GM19452 (cell line): Measurements from ENCODE around the gene FHOD3.
"Not testable (repeated sequence)": the region's sequence is repeated elsewhere in the genome, so short reads cannot be mapped to it uniquely, and the experiment has no call there.

Source experiments
- ATAC-seq: cut with Tn5 transposase; IDR thresholded peaks from one replicate; pipeline ENCODE4 v1.9.1; 2021; ENCODE audit not compliant: unreplicated experiment

The FHOD3 gene

GRCh38 chr18:36348331-36348730 is 50.8 kb downstream of the FHOD3 start:
- no peak for ATAC-seq

GRCh38 chr18:36348971-36349417 is 51.5 kb downstream of the FHOD3 start:
- no peak for ATAC-seq

DNA sequence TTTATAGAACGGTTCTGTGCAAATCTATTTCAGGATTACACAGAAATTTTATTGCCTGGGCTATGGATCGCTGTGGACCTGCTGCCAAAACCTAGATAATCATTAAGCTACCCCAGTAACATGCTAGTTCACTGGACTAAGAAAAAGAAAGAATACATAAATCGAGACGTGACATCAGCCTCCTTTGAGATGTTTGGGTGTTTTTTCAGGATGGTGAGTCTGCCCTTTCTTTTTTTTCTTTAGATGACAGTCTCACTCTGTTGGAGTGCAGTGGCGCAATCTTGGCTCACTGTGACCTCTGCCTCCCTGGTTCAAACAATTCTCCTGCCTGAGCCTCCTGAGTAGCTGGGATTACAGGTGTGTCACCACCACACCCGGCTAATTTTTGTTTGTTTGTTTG is 52.0 kb downstream of the FHOD3 start:
- no peak for ATAC-seq

DNA sequence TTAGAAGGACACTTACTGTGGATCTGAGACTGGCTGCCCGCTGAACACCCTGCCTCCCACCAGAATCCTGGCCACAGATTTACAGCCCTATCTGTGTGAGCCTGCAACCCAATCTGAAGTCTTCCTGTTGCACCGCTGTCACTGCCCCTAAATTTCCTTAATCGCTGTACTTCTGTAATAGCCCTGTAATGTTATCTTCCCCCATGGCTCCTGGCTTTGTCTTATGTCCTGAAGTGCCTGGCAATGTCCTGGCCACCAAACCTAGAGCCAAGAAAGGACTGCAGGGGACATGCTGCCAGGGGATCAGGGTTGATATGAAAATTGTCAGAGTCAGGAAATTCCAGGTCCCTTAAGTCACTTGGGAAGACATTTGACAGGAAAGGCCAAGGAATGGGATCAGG is 52.7 kb downstream of the FHOD3 start:
- ATAC-seq, result no peak

GRCh38 chr18:36350839-36351469 is 53.4 kb downstream of the FHOD3 start:
- ATAC-seq, result no peak

- no peak for ATAC-seq
Observed at GRCh38 chr18:36352384-36352783, 54.9 kb downstream of the FHOD3 start.

- ATAC-seq, result no peak
Observed at GRCh38 chr18:36354989-36355388, 57.5 kb downstream of the FHOD3 start.

DNA sequence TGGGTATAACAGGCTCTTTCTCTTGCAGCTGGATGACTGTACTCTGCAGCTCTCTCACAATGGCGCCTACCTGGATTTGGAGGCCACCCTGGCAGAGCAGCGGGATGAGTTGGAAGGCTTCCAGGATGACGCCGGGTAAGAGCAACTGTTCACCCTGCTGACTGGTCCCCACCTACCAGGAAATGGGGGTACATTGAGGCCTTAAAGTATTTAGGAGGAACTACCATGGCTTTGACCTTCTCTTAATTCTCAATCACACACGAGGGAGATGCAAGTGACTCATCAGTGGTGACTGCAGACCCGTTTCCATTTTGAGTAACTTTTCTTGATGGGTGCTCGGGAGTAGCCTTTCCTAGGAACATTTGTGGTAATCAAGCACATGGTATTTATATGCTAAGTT is 58.0 kb downstream of the FHOD3 start:
- no peak for ATAC-seq

GRCh38 chr18:36356741-36357140 is 59.2 kb downstream of the FHOD3 start:
- not testable (repeated sequence) for ATAC-seq

DNA sequence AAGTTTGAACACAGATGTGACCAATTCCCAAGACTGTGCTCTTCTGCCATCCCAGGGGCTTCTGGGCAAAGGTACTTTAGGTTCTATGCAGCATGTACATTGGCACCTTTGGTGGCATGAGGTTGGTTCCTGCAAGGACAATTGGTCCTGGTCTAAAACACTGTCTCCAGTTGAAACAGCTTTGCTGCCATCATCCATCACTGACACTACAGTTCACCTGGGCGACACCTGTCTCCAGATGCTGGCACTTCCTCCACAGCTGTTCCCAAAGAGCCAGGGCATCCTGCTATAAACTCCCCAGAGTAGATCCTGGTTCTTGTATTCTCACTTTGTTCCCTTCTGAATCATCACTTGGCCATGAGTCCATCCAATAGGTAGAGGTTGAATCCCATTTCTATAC is 60.6 kb downstream of the FHOD3 start:
- no peak for ATAC-seq

DNA sequence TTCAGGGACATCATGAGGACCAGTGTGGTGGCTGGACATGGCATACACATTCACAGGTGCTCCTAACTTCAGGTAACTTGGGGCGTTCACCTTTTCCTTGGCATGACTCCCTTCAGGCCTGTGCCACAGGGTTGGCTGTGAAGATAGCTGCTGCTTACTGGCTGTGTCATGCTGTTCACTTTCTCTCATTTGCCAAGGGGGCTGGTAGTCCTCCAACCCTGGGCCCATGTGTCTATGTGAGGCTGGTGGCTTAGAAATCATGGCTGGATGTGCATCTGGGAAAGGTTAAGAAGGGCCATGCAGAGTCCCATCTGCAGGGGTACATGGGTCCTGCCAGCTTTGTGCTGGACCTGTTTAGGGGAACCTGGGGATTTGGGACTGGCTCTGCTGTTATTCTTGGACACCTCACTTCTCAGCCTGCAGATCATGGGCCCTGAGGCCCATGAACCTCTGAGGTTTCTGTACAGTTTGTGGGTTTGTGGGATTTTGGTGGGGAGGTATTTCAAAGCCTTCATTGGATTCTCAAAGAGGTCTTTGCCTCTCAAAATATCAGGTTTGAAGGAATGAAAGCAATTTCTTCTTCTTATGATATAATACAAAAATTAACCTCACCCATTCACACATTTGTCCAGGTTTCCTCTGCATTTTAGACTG is 62.9 kb downstream of the FHOD3 start:
- ATAC-seq, result no peak

GRCh38 chr18:36364911-36365624 is 67.6 kb downstream of the FHOD3 start:
- ATAC-seq, result no peak

DNA sequence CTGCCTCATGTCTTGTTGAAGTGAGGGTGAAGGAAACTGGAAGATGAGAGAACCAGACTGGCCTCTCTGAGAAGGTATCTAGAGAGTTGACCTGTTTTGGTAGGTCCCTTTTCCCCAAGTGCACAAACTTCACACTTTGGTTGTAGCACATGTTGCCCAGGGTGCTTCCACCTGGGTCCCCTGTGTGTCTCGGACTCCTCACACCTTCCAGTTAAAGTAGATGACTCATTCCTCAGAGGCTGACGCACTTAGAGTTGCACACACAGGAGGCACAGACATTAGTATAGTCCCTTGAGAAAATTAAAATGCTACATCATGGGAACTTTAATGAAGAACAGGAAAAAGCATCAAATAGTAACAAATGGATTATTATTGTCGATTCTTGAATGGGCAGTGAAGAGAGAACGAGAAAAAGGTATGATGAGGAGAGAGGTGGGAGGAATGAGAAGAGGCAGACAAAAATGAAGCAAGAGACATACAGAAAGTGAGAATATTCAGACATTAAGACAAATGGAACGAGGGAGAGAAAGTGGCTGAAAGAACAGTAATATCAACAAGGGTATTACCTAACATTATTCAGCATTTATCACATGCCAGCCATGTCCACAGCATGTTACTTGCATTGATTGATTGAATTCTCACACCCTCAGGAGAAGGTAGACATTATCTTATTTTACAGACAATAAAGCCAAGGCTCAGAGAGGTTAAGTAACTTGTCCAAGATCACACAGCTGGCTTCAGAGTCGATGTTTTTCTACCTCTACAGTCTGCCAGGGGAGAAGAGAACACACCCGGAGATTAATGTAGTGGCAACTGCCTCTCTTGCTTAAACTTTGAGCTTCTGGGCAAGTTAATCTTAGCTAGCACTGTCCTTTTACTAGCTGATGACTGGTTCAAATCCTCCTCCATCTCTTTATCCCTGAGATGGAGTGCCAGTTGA is 68.6 kb downstream of the FHOD3 start:
- ATAC-seq, result no peak

- peak; percentile 76 for ATAC-seq
Observed at GRCh38 chr18:36366994-36367839, 69.7 kb downstream of the FHOD3 start.

DNA sequence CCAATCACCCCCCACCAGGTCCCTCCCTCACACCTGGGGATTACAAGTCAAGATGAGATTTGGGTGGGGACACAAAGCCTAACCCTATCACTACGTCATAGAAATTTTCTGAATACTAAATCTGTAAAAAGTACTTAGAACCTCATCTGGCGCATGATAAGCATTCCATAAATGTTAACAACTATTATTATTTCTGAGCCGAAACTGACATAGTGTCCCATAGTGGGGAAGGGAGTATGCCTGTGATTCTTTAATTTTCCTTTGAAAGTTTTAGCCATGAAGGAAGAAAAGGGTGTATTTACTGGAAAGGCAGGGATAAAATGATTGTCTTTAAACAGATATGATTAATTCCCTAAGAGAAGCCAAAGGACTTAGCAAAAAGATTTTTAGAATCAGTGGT is 71.4 kb downstream of the FHOD3 start:
- ATAC-seq, result no peak

GRCh38 chr18:36372903-36373311 is 75.4 kb downstream of the FHOD3 start:
- no peak for ATAC-seq

DNA sequence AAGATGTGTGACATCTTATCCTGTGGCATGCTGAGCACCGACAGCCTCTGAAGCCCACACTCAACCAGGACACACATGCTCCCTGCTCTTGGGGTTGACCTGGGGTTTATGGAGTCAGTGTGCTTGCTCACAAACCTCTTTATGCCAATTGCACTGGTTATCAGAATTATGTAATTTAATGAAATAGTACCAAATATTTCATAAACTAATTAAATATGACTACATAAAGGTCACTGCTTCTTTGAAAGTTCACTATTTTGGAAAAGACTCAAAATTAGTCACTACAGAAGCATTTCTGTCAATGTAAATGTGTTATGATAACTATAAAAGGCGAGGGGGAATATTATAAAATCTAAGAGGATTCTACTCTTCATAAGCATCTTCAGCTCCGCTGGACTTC is 76.7 kb downstream of the FHOD3 start:
- ATAC-seq, result no peak

- ATAC-seq, result no peak
Observed at GRCh38 chr18:36375118-36375517, 77.6 kb downstream of the FHOD3 start.

DNA sequence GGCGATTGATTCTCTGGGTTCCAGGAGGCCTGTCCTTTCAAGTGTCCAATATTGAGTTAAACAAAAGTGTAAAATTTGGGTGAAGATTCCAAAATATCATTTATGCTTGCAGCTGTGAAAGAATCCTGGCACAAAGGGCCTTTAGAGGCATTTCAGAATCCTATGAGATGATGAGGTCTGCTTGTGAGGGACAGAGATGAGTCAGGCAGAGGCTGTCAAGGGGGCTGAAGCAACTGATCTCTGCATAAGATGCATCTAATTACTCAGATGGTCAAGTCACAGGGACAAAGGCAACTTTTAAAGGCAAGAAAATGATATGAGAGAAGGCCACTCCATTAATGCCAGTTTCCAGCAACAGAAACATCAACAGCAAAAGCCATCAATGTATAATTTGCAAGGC is 78.8 kb downstream of the FHOD3 start:
- ATAC-seq, result no peak

DNA sequence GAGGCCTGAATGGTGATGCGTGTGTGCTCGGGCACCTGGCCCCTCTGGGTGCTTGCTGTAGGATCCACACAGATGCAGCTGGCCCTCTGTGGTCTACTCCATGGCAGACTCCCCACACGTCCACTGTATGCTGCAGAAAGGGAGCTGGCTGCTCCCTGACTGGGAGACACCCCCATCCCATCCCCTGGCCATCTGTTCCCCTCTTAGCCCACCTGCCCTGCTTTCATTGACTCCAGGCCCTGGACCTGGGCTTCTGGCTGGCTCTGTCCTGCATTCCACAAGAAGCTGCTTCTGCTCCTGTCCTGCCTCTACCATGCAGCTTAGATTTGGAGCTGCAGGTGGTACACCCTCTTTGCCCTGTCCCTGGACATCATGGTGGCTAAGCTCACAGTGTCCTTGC is 80.1 kb downstream of the FHOD3 start:
- no peak for ATAC-seq
